ENCODE results near the gene PAX3.

PAX3 gene

GRCh38 chr2:222217712-222218111 is 81.1 kb downstream of the PAX3 start:
- TF ChIP-seq CTCF (IDR thresholded peaks at IDR 0.05), result no peak
- Mint-ChIP-seq H3K27me3 (ENCODE audit: low read depth, poor library complexity) (peaks cover 9% of the 10 kb centered on the region), H3K9me3 (no peaks in the 10 kb centered on the region), H3K4me1 (peaks cover 48% of the 10 kb centered on the region), H3K27ac (no peak overlapping the region), H3K36me3 (ENCODE audit: low read depth) (peaks cover 98% of the 10 kb centered on the region), H3K4me3 (no peak overlapping the region)
- DNase-seq, result no peak

- Mint-ChIP-seq H3K27me3 (ENCODE audit: low read depth, poor library complexity) (peaks cover 3% of the 10 kb centered on the region), H3K9me3 (no peaks in the 10 kb centered on the region), H3K4me1 (peaks cover 32% of the 10 kb centered on the region), H3K36me3 (ENCODE audit: low read depth) (peaks cover 96% of the 10 kb centered on the region), H3K4me3 (no peak overlapping the region), H3K27ac (no peak overlapping the region)
- no peak for TF ChIP-seq CTCF (IDR thresholded peaks at IDR 0.05)
- DNase-seq, result no peak
Observed at GRCh38 chr2:222214885-222215284, 83.9 kb downstream of the PAX3 start.

- no peaks in the 10 kb centered on the region for H3K9me3 Mint-ChIP-seq
- peaks cover 29% of the 10 kb centered on the region for H3K4me1 Mint-ChIP-seq
- H3K27ac Mint-ChIP-seq, result no peak overlapping the region
- no peak for DNase-seq
- H3K36me3 Mint-ChIP-seq (ENCODE audit: low read depth), result peaks cover 79% of the 10 kb centered on the region
- TF ChIP-seq CTCF (IDR thresholded peaks at IDR 0.05), result no peak
- H3K27me3 Mint-ChIP-seq (ENCODE audit: low read depth, poor library complexity), result peaks cover 3% of the 10 kb centered on the region
- H3K4me3 Mint-ChIP-seq, result no peak overlapping the region
Observed at GRCh38 chr2:222213049-222213448, 85.7 kb downstream of the PAX3 start.

- Mint-ChIP-seq H3K4me3 (no peak overlapping the region), H3K4me1 (peaks cover 34% of the 10 kb centered on the region), H3K9me3 (no peaks in the 10 kb centered on the region), H3K36me3 (ENCODE audit: low read depth) (peaks cover 75% of the 10 kb centered on the region), H3K27me3 (ENCODE audit: low read depth, poor library complexity) (no peaks in the 10 kb centered on the region), H3K27ac (no peak overlapping the region)
- DNase-seq, result no peak
- no peak for TF ChIP-seq CTCF (IDR thresholded peaks at IDR 0.05)
Observed at GRCh38 chr2:222212571-222212970, 86.2 kb downstream of the PAX3 start.

- Mint-ChIP-seq H3K27me3 (ENCODE audit: low read depth, poor library complexity) (no peaks in the 10 kb centered on the region), H3K27ac (peak overlapping the region; percentile 21), H3K36me3 (ENCODE audit: low read depth) (peaks cover 49% of the 10 kb centered on the region), H3K4me3 (no peak overlapping the region), H3K4me1 (peaks cover 43% of the 10 kb centered on the region), H3K9me3 (no peaks in the 10 kb centered on the region)
- DNase-seq, result peak; percentile 9
- no peak for TF ChIP-seq CTCF (IDR thresholded peaks at IDR 0.05)
Observed at GRCh38 chr2:222208010-222208690, 90.6 kb downstream of the PAX3 start.

- Mint-ChIP-seq H3K9me3 (no peaks in the 10 kb centered on the region), H3K36me3 (ENCODE audit: low read depth) (peaks cover 52% of the 10 kb centered on the region), H3K27me3 (ENCODE audit: low read depth, poor library complexity) (no peaks in the 10 kb centered on the region), H3K27ac (no peak overlapping the region), H3K4me3 (no peak overlapping the region), H3K4me1 (peaks cover 55% of the 10 kb centered on the region)
- no peak for DNase-seq
- no peak for TF ChIP-seq CTCF (IDR thresholded peaks at IDR 0.05)
Observed at GRCh38 chr2:222205136-222205535, 93.7 kb downstream of the PAX3 start.

Data from nephron progenitor cell (in vitro differentiated cells).